NCI-H2029 (cell line): ENCODE measurements around the gene MAN1A1.
A peak's percentile ranks its signal among the peaks of the same experiment; 100 is the strongest.

Source experiments
- DNase-seq: peaks from one replicate; lab custom pipeline; 2025; lab: John Stamatoyannopoulos, UW

Gene MAN1A1

DNA sequence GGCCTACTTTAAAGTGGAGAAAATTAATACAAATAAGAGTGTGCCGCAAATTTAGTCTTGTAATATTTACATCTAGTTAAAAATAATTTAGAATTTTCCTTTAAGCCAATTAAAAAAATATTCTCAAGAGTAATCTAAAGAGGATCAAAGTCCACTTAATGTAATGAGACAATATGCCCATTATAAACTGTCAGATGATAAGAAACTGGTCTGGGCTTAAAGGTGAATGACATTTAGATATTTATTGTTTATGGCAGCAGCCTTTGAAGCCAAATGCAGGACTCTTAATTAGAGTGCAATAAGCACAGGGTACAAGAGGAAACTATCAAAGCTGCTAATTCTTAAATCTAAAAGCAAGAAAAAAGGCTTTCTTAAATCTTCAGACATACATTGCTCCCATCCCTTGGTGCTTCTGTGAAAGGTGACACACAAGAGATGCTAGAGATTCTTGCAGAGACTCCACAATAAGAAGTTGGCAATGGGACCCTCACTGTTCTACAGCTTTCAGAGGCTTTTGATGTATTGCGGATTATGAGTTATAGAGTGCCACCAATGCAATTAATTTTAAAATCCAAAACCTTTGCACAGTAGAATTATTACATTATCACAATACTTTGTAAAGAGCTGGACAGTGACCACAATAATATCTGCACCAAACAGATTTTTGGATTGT lies 116.1 kb downstream of the MAN1A1 start:
- no peak for DNase-seq

DNA sequence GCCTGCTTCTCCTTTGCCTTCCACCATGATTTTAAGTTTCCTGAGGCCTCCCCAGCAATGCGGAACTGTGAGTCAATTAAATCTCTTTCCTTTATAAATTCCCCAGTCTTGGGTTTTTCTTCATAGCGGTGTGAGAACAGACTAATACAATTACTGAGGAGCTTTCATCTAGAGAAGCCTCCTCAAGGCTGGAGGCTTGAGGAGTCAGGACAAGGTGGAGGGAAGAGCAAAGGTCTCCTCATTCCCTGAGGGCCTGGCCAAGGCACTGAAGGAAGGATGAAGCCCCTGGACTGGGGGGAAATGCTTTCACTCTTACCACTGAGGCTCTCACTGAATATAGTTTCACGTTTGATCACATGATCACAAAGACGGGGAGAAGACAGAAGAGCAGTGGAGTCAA lies 118.2 kb downstream of the MAN1A1 start:
- DNase-seq: no peak

DNA sequence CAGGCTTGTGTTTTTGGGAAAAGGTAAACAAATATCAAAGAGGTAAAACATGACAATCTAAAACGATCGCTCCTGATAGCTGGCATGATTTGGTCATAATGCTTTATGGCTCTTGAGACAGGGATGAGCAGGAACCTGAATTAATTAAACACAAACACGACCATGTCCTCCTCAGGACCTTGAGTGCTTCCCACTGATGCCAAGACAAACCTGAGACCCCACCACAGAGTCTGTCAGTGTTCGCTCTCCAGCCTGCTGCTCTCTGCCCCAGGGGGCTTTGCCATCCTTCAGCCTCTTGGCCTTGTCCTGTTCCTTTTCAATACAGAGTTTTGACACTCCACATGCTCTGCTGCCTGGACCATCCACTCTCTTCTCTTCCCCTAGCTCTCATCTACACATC lies 119.4 kb downstream of the MAN1A1 start:
- DNase-seq: no peak

- DNase-seq: no peak
Observed at GRCh38 chr6:119227377-119227776, 122.2 kb downstream of the MAN1A1 start.

DNA sequence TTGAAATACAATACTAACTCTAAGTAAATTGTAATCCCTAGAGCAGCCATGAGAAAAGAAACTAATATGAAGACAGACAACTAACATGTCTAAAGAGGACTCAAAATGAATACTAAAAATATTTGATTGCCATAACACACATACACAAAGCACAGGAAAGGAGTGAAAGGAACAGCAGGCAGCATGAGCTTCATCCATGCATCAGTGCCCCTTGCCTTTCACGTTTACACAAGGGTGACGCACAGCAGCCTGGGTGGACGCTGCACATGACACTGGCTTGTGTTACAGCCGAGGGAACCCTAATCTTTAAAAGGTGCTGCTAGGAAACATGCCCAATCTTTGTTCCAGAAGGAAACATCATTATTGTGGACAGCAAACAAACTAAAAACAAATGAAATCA lies 123.5 kb downstream of the MAN1A1 start:
- peak; percentile 74 for DNase-seq

GRCh38 chr6:119224095-119224701 lies 125.4 kb downstream of the MAN1A1 start:
- DNase-seq: peak; percentile 8

DNA sequence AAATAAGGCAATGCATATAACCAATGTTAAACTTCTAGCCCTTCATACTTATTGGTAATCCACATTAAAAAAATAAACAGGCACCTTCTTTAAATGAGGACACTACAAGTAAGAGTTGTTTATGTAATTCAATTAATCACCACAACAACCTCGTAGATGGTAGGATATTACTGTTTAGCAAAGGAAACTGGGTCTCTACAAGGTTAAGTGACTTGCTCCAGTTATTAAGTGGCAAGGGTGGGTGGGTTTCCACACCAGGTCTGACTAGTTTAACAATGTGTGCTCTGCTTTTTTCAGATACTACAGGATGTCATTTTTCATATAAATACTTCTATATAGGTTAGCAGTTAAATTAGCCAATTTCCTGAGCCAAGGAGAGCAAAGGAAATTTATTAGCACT lies 129.1 kb downstream of the MAN1A1 start:
- DNase-seq: no peak

- DNase-seq: no peak
Observed at GRCh38 chr6:119218548-119218947, 131.0 kb downstream of the MAN1A1 start.

DNA sequence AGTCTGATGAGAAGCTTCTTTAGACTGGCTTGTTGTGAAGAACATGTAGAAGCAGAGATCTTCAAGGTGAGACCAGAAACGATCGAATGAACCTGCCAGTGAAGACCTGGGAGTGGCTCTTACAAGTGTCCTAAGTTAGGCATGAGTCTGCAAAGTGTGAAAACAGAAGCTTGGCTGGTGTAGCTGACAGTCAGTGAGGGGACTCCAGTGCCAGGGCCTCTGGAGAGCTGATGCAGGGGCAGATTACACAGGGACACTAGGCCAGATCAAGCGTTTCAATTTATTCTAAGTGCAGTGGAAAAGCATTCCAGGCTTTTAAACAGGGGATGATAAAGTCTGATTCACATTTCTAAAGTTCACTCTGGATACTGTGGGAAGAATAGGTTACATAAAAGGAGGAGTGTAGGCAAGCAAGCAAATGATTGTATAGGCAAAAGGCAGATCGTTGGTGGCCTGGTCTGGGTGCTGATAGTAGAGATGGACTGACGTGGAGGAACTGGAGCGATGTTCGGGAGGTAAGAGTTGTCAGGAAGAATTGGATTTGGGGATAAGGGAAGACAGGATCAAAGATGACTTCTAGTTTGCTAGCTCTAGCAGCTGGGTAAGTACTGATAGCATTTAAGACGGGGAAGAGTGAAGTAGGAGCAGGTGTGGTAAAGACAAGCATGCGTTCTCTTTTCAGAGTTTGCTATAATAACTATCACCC lies 133.5 kb downstream of the MAN1A1 start:
- no peak for DNase-seq

DNA sequence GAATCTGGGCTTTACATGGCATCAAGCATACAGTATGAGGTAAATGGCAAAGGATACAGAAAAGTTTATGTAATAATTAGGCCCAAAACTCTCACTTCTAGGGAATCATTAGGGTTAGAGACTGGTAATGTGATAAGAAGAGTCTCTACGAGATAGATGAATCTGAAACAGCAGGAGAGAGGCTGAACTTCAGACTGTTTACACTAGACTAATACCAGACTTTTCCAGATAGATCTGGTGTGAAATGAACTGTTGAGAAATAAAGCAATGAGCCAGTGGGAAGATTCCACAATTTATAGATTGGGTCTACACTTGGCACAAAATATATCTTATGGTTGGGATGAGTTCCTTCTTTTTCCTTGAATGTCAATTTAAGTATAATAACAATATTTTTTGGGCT lies 134.3 kb downstream of the MAN1A1 start:
- DNase-seq: no peak

- DNase-seq: no peak
Observed at GRCh38 chr6:119210596-119210995, 139.0 kb downstream of the MAN1A1 start.

DNA sequence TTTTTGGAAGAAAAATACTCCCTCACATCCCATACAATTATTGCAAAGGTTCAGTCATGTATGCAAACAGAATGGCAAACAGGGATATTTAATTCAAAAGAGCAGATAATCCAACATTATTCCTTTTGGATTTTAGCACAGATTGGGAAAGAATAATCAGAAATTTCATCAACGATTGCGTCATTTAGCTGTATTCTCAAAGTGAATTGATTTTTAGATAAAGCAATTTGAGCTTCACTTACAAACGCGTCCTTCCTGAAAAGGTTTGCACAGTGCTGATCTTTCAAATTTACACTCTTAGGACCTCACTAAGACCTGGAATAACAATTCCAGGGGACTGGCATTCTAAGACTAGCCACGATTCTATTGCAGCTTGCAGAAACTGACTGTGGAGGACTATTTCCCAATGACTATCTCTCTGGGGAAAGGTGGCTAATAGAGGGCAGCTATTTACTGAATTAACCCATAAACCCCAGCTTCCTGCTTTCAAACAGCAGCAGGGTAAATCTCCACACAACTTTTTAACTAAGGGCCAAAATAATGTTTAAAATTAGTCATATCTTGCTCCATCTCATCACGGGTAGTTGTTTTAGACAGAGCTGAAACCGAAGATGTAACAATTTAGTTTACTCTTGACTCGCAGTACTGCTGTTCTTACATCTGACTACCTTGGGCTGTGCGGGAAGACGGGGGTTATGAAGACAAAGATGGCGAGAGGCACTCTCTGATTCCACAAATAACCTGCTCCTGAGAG lies 139.9 kb downstream of the MAN1A1 start:
- no peak for DNase-seq

GRCh38 chr6:119207971-119208725 lies 141.4 kb downstream of the MAN1A1 start:
- no peak for DNase-seq

DNA sequence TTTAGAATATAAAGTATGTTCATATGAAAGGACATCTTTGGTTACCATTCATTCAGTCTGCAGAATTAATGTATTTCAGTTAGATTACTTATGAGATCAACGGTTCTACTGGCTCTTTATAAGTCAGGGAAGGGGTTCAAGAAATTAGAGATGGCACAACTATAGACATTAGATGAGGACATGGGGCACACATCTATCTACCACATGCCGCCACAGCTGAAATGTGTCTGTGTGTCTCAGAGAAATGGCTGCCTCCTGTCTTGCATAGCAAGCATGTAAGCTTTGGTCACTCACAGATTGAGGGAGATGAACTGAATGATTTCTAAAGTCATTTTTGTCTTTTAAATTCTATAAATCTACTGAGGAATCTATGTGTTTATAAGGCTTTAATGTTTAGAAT lies 142.2 kb downstream of the MAN1A1 start:
- DNase-seq: no peak

- DNase-seq: no peak
Observed at GRCh38 chr6:119205911-119206618, 143.5 kb downstream of the MAN1A1 start.

DNA sequence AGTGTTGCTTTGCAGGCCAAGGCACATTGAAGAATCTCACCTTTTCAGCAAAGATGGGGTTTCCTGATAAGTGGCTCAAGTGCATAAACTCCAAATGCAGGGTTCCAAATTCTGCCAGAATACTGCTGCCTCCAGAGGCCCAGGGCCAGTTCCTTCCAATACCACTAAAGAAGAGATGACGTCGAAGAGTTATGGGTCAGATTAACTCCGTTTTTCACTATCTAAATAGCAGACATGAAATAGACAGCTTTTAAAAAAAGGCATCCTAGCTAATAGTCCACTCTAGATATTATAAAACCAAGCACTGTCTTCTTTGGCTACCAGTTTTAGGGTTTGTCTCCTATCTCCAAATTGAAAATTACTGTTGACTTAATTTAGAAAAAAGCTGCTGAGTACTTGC lies 144.8 kb downstream of the MAN1A1 start:
- DNase-seq: no peak

DNA sequence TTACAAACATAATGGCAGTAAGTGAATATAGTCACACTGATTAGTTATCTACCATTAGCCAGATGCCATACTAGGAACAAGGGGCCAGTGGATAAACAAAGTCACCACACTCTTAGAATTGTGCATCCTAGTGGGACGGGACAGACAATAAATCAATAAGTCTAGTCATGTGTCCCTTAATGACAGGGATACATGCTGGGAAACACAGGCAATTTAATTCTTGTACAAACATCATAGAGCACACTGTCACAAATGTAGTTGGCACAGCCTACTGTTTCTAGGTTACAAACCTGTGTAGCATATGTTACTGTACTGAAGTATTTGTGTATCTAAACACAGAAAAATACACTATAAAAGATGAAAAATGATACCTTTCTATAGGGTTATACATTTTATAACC lies 148.1 kb downstream of the MAN1A1 start:
- DNase-seq: peak; percentile 42

DNA sequence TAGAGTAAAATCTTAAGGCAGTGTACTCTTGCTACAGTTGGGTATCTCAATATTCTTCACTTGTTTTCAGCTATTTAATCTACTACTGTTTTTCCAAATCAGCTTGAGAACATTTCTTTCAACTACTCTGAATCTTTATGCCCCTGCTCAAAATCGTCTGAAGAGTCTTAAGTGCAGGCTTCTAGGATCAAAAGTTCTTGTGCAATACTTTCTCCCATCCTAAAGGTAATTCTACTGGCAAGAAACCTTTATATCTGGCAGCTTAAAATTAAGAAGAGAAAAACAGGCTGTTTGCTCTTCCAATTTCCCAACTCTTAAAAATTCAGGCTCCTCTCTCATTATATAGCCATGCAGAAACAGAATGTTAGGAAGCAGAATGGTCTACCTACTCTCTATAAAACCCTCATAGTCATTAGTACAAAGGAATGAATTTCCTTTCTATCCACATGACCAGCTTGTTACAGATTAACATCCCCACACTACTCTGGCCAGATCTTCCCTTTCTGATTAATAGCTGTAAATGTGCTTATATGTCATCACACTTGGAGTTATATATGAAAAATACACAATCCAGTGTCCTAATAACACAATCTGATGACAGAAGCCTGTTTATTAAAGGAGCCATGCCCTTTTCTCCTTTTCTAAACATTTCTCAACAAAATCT lies 148.9 kb downstream of the MAN1A1 start:
- DNase-seq: no peak

GRCh38 chr6:119197271-119197670 lies 152.3 kb downstream of the MAN1A1 start:
- no peak for DNase-seq

DNA sequence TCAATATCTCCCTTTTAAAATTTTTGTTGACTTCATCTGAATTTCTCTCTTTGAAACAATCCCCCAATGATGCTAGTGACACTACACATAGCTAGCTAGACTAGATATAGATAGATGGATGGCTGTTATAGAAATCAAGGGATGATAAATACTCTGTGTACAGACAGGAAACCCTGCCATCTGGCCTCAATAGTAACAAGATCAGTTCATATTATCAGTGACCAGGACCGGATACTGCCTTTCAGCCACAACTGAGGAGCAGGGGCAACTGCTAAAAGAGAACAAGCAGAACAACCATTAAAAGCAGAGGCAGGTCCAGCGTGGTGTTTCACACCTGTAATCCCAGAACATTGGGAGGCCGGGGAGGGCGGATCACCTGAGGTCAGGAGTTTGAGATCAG lies 152.8 kb downstream of the MAN1A1 start:
- no peak for DNase-seq

DNA sequence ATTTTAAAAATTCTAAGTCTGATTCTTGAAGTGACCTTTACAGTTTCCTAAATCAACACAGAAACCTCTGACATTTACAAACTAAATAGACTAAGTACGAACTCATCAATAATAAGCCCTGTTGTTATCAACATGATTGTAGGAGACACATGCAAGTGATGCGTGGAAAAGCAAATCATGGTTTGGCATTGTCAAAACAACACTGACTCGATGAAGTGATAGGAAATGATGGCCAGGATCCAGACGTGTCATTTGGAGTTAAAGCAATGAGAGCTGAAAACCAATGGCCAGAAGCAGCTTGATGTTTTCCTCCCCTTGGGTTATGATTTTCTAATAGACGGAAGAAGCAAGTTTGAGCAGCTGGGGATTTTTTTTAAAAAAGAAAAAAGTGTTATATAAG lies 153.7 kb downstream of the MAN1A1 start:
- no peak for DNase-seq
